IMR-90 (cell line): ENCODE results near the gene DNAJC27.

Experiments used
- BHLHE40 ChIP-seq: fragments of 150-350 bp; IDR thresholded peaks from 2 replicates; pipeline ENCODE4 v1.6.1; 2016; ENCODE audit warnings: mild to moderate bottlenecking, low read depth, low read length
- CHD1 ChIP-seq: IDR thresholded peaks from 2 replicates; pipeline ENCODE4 v1.6.1; 2012; ENCODE audit warnings: low read depth, low read length, improper control_type of control experiment
- CTCF ChIP-seq: conservative IDR thresholded peaks from 2 replicates; pipeline ENCODE4 v1.5.1; 2012; ENCODE audit warnings: mild to moderate bottlenecking, low read depth, low read length, improper control_type of control experiment
- ELK1 ChIP-seq: fragments of 150-350 bp; IDR thresholded peaks from 2 replicates; pipeline ENCODE4 v1.6.1; 2016; ENCODE audit warnings: low read depth, mild to moderate bottlenecking, low read length, moderate library complexity, borderline replicate concordance
- FOS ChIP-seq: fragments of 150-350 bp; IDR thresholded peaks from 2 replicates; pipeline ENCODE4 v1.6.1; 2016; ENCODE audit warnings: low read depth, low read length
- MAZ ChIP-seq: IDR thresholded peaks from 2 replicates; pipeline ENCODE4 v1.6.1; 2012; ENCODE audit warnings: low read depth, mild to moderate bottlenecking, low read length, improper control_type of control experiment, moderate library complexity, borderline replicate concordance
- POLR2A ChIP-seq: IDR thresholded peaks from 2 replicates; pipeline ENCODE4 v1.6.1; 2012; ENCODE audit warnings: mild to moderate bottlenecking, low read depth, low read length
- RFX5 ChIP-seq: IDR thresholded peaks from 2 replicates; pipeline ENCODE4 v1.8.0; 2012; ENCODE audit warnings: low read depth, mild to moderate bottlenecking, low read length, moderate library complexity

- TF ChIP-seq CTCF (no peak), CHD1 (no peak), POLR2A (no peak), FOS (no peak), RFX5 (no peak), BHLHE40 (no peak), ELK1 (no peak), MAZ (no peak)
Measured at GRCh38 chr2:24922556-24922955, 49.2 kb downstream of the DNAJC27 start.
